Thoracic aorta (tissue), 2 donors: ENCODE measurements around the gene ATP4B. TPM values are rescaled to one million over a fixed set of nuclear protein-coding genes. Genes with fewer than 3 reads are reported as not detected.

Source experiments
- ATAC-seq: fragments of 150-250 bp; one replicate; pipeline ENCODE4 v1.8.0; 2017; ENCODE audit warnings: low read depth; ENCODE audit not compliant: insufficient number of reproducible peaks, low FRiP score
- DNase-seq: peaks from one replicate; pipeline ENCODE4 v3.0.0-alpha.2; 2020; ENCODE audit warnings: low spot score
- H3K27ac ChIP-seq, 2 donors: fragments of 200-600 bp; sonication (generic); 1 replicate in 1 of 2; 2 replicates in 1 of 2; pipeline ENCODE4 v1.5.1; 2016; ENCODE audit warnings: mild to moderate bottlenecking in 2 of 2, moderate library complexity in 2 of 2
- H3K27me3 ChIP-seq: fragments of 200-600 bp; sonication (generic); replicated peaks from 2 replicates; pipeline ENCODE4 v1.6.0; 2016; ENCODE audit warnings: mild to moderate bottlenecking; ENCODE audit not compliant: insufficient read depth
- H3K36me3 ChIP-seq: fragments of 200-600 bp; sonication (generic); one replicate; pipeline ENCODE4 v1.5.1; 2016
- H3K4me1 ChIP-seq, 2 donors: fragments of 200-600 bp; sonication (generic); 1 replicate in 1 of 2; 2 replicates in 1 of 2; pipeline versions ENCODE4 v1.5.1 to v1.6.0; 2016; ENCODE audit warnings: low read depth in 2 of 2, mild to moderate bottlenecking in 1 of 2; ENCODE audit not compliant: control insufficient read depth in 1 of 2
- H3K4me3 ChIP-seq: fragments of 200-600 bp; sonication (generic); 2 replicates; pipeline ENCODE4 v1.5.1; 2016; ENCODE audit warnings: mild to moderate bottlenecking
- H3K9me3 ChIP-seq: fragments of 200-600 bp; sonication (generic); 2 replicates; pipeline ENCODE4 v1.5.1; 2016
- total RNA-seq, 2 donors: library from RNA; depleted of rRNA; stranded (reverse); fragments of >200 nt; gene quantifications; one replicate each; pipeline versions ENCODE4 v1.1.0 to v1.2.3, GENCODE V29; 2016
- TF ChIP-seq, protein P1 (sequence below): fragments of 200-600 bp; sonication (generic); IDR thresholded peaks from one replicate; pipeline ENCODE4 v1.5.1; 2019; ENCODE audit warnings: antibody characterized with exemption

ATP4B gene
- total RNA-seq, 2 donors from 2014 or later: 0.85 TPM; not detected in 1

DNA sequence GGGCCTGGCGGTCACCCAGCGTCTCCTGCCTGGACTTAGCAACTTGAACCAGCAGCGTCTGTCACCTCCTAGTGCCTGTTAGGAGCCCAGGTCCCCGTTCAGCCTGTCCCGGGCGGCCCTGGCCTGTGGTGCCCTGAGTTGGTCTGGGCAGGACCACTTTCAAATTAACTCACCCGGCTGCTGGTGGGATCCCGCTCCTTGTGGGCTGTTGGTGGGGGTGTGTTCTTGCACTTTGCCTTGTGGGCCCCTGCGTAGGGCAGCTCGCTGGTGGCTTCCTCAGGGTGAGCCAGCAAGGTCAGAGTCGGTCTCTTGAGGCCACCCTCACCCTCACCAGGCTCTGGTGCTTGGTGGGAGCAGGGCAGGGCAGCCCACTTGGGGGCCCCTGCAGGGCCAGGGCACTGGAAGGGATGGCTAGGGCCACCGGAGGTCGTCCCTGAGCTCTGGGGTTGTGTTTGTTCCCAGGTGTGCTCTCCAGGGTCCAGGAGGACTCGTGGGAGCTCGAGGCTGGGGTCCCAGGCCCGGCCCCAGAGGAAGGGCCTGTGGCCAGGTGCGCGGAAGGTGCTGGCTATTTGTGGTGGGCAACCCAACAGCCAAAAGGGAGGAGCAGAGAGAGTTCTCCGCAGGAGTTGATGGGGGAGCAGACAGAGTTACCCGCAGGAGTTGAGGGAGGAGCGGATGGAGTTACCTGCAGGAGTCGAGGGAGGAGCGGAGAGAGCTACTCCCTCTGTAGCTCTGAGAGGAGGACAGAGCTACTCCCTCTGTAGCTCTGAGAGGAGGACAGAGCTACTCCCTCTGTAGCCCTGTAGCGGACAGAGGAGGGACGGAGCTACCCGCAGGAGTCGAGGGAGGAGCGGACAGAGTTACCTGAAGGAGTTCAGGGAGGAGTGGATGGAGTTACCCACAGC is 56.6 kb downstream of the ATP4B start:
- DNase-seq (no peak), ATAC-seq (no peak)
- TF ChIP-seq, protein P1, sequence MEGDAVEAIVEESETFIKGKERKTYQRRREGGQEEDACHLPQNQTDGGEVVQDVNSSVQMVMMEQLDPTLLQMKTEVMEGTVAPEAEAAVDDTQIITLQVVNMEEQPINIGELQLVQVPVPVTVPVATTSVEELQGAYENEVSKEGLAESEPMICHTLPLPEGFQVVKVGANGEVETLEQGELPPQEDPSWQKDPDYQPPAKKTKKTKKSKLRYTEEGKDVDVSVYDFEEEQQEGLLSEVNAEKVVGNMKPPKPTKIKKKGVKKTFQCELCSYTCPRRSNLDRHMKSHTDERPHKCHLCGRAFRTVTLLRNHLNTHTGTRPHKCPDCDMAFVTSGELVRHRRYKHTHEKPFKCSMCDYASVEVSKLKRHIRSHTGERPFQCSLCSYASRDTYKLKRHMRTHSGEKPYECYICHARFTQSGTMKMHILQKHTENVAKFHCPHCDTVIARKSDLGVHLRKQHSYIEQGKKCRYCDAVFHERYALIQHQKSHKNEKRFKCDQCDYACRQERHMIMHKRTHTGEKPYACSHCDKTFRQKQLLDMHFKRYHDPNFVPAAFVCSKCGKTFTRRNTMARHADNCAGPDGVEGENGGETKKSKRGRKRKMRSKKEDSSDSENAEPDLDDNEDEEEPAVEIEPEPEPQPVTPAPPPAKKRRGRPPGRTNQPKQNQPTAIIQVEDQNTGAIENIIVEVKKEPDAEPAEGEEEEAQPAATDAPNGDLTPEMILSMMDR: no peak

DNA sequence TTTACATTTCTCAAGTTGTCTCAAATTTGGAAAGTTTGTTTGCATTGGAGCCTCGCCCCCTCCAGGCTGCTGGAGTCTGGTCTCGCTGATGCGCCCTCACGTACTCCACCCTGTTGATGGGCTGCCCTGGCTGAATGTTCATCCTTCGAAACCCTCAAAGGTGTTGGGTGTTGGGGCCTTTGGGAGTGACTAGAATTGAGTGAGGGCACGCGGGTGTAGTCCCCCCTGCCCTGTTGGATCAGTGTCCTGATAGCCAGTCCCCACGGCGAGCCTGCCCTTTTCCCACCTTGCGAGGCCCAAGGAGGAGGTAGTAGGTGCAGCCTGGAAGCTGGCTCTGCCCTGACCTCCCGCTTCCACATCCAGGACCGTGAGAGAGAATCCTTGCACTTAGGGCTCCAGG is 58.6 kb downstream of the ATP4B start:
- Histone ChIP-seq H3K36me3 (peaks cover 5% of the 10 kb centered on the region), H3K27me3 (no peaks in the 10 kb centered on the region), H3K4me1 (no peaks in the 10 kb centered on the region), H3K4me3 (no peak overlapping the region), H3K9me3 (no peaks in the 10 kb centered on the region), H3K27ac (no peak overlapping the region)
- DNase-seq: no peak
- TF ChIP-seq, protein P1: no peak
- no peak for ATAC-seq

More for the DNA sequence above, 56.6 kb downstream of the ATP4B start:
- Histone ChIP-seq H3K27me3 (no peaks in the 10 kb centered on the region), H3K4me1 (no peaks in the 10 kb centered on the region), H3K9me3 (no peaks in the 10 kb centered on the region), H3K36me3 (peaks cover 5% of the 10 kb centered on the region), H3K4me3 (no peak overlapping the region), H3K27ac (no peak overlapping the region)

Other genes with a start within 250 kb of the ATP4B start
- gene ADPRHL1, start 204.7 kb downstream of the ATP4B start, total RNA-seq: 10 to 100 TPM; 11.8 to 12.6 TPM
- gene DCUN1D2, start 167.5 kb downstream of the ATP4B start, total RNA-seq: 10 to 100 TPM in 1 of 2 donors, 1 to 10 TPM in 1; 7.3 to 29.8 TPM
- 10 to 100 TPM; 39.3 to 49.3 TPM for gene TFDP1, start 73.4 kb downstream of the ATP4B start, total RNA-seq
- not detected for gene GRK1, start 9.0 kb upstream of the ATP4B start, total RNA-seq
- 10 to 100 TPM; 11.2 to 14.9 TPM for gene TMEM255B, start 101.0 kb upstream of the ATP4B start, total RNA-seq
- 1,000 to 10,000 TPM in 1 of 2 donors, 100 to 1,000 TPM in 1; 854 to 1,319 TPM for gene GAS6, start 205.9 kb upstream of the ATP4B start, total RNA-seq